ENCODE results near the gene PLXNB3. TPM values are rescaled to one million over a fixed set of nuclear protein-coding genes. Genes with fewer than 3 reads are reported as not detected.

PLXNB3 gene
- total and polyA plus RNA-seq, 10 donors, result 0.48 to 2.8 (median 1.5) TPM

DNA sequence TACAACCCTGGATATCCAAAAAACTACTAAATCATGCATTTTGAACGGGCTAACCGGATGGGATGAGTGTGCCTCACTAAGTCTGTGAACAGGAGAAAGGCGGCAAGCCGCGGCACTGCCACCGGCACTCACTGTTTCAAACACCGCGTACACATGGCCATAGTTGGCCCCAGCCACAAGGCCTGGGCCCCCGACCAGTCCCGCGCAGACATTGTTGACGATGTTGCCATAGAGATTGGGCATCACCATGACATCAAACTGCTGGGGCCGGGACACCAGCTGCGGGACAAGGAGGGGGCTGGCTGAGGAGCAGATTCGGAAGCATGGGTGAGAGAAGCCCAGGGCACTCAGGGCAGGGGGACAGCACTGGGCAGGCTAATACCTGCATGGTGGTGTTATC is 22.6 kb downstream of the PLXNB3 start:
- TF ChIP-seq, protein P1, sequence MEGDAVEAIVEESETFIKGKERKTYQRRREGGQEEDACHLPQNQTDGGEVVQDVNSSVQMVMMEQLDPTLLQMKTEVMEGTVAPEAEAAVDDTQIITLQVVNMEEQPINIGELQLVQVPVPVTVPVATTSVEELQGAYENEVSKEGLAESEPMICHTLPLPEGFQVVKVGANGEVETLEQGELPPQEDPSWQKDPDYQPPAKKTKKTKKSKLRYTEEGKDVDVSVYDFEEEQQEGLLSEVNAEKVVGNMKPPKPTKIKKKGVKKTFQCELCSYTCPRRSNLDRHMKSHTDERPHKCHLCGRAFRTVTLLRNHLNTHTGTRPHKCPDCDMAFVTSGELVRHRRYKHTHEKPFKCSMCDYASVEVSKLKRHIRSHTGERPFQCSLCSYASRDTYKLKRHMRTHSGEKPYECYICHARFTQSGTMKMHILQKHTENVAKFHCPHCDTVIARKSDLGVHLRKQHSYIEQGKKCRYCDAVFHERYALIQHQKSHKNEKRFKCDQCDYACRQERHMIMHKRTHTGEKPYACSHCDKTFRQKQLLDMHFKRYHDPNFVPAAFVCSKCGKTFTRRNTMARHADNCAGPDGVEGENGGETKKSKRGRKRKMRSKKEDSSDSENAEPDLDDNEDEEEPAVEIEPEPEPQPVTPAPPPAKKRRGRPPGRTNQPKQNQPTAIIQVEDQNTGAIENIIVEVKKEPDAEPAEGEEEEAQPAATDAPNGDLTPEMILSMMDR (IDR thresholded peaks at IDR 0.05 in 8 of 11, conservative IDR thresholded peaks at IDR 0.05 in 3 of 11), result no peak
- TF ChIP-seq POLR2A (IDR thresholded peaks at IDR 0.05) (no peak), POLR2AphosphoS5 (IDR thresholded peaks at IDR 0.05) (no peak)
- WGBS, 5 donors, result 89 to 97% (median 92%) methylated on average over 10 to 15 of the region's 15 CpGs
- intact Hi-C loops (cut with DNase I; ENCODE audit: low total_unique reads), result no loop called here
- DNase-seq, result no peak
- Histone ChIP-seq H3K36me3 (peaks cover 0 to 85% (median 34%) of the 10 kb centered on the region in 6 donors), H3K4me3 (no peak overlapping the region), H3K27ac (no peak overlapping the region), H3K27me3 (replicated peaks in 1 of 7) (peaks cover 0 to 4% (median 0%) of the 10 kb centered on the region in 7 donors), H3K9me3 (no peaks in the 10 kb centered on the region), H3K4me1 (peaks cover 0 to 18% (median 7%) of the 10 kb centered on the region in 6 donors)

DNA sequence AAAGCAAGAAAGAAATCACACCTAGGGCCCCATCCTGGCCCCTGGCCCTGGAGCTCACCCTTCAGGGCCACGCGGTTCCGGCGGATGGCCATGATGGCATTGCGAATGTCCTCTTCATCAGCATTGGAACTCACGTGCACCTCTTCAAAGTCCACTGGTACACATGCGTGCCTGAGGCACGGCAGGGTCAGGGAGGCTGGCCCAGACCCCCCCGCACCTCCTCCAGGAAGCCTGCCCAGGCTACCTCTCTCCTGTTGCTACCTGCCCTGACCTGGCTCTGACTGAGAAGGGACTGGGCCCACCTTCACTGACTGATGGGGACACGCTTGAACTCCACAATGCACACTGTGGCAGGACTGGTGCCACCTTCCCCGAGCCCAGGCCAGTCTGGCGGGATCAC is 25.6 kb downstream of the PLXNB3 start:
- H3K4me3 ChIP-seq, result no peak overlapping the region
- WGBS, 5 donors, result 89 to 100% (median 95%) methylated on average over 4 to 12 of the region's 12 CpGs
- H3K4me1 ChIP-seq, result peaks cover 0 to 29% (median 13%) of the 10 kb centered on the region in 6 donors
- H3K27ac ChIP-seq, result no peak overlapping the region
- H3K36me3 ChIP-seq, result peaks cover 0 to 77% (median 34%) of the 10 kb centered on the region in 6 donors
- no peak for TF ChIP-seq POLR2A (IDR thresholded peaks at IDR 0.05)
- TF ChIP-seq, protein P1 (IDR thresholded peaks at IDR 0.05 in 8 of 11, conservative IDR thresholded peaks at IDR 0.05 in 3 of 11), result no peak
- no peak for TF ChIP-seq POLR2AphosphoS5 (IDR thresholded peaks at IDR 0.05)
- intact Hi-C loops (cut with DNase I; ENCODE audit: low total_unique reads), result no loop called here
- no peaks in the 10 kb centered on the region for H3K27me3 ChIP-seq (replicated peaks in 1 of 7)
- DNase-seq, result no peak
- peaks cover 0 to 9% (median 0%) of the 10 kb centered on the region in 8 donors for H3K9me3 ChIP-seq

DNA sequence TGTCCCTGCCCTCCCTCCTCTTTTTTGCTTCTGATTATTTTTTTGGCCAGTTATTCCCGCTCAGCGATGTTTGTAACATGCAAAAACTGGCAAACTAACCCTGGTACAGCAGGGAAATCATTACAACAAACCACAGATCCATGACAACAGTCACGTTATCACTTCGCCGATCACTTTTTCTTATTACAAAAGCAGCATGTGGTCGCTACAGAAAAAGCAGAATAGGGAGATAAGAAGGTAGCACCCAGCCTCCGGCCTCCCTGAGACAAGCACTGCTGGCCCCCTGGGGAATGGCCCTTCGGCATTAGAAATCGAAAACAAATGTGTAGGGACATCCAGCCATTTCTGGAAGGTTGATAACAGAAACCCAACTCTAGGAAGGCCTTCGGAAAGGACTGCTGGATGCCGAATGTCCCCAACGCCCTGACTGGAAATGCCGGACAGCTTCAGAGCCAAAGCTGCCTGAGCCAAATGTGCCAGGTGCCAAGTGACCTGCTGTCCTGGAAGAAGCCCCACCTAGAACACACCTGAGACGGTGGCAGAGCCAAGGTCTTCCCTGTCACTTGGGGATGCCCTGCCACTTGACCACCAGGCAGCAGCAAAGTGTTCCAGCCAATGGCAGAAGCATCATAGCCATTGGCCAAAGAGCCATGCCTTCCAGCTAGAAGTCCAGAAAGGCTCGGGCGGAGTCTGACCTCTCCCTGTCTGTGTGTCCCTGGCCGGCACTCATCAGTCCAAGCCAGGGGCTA is 27.2 kb downstream of the PLXNB3 start:
- peaks cover 0 to 18% (median 0%) of the 10 kb centered on the region in 8 donors for H3K9me3 ChIP-seq
- peaks cover 0 to 65% (median 24%) of the 10 kb centered on the region in 6 donors for H3K36me3 ChIP-seq
- intact Hi-C loops (cut with DNase I; ENCODE audit: low total_unique reads), result no loop called here
- no peak overlapping the region for H3K4me3 ChIP-seq
- no peaks in the 10 kb centered on the region for H3K27me3 ChIP-seq (replicated peaks in 1 of 7)
- H3K4me1 ChIP-seq, result peaks cover 5 to 43% (median 26%) of the 10 kb centered on the region in 6 donors
- no peak overlapping the region for H3K27ac ChIP-seq
- no peak for TF ChIP-seq POLR2A (IDR thresholded peaks at IDR 0.05)
- TF ChIP-seq, protein P1 (IDR thresholded peaks at IDR 0.05 in 8 of 11, conservative IDR thresholded peaks at IDR 0.05 in 3 of 11), result no peak
- no peak for TF ChIP-seq POLR2AphosphoS5 (IDR thresholded peaks at IDR 0.05)
- DNase-seq, result no peak
- WGBS, 5 donors, result 84 to 94% (median 90%) methylated on average over 11 to 17 of the region's 17 CpGs

DNA sequence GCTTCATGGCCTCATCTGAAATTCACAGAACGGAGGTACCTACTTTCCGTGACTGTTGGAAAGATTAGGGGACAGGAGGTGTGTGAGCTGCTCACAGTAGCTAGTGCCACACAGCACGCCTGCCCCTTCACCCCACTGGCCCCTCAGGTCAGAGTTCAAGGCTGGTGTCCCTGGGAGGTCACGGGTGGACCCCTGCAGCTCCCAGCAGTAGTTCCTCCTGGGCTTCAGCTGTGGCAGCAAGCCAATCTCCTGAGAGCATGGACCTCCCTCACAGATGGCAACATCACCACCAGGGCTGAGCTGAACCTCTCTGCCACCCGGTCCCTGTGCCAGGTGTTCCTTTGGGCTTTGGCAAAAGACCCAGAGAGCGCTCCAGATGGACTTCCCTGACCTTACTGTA is 28.3 kb downstream of the PLXNB3 start:
- intact Hi-C loops (cut with DNase I; ENCODE audit: low total_unique reads), result no loop called here
- 84 to 90% (median 86%) methylated on average over 2 to 6 of the region's 6 CpGs for WGBS, 5 donors
- Histone ChIP-seq H3K27me3 (replicated peaks in 1 of 7) (no peaks in the 10 kb centered on the region), H3K4me3 (peak overlapping the region in 1 of 8 donors; percentile 83), H3K27ac (no peak overlapping the region), H3K9me3 (peaks cover 0 to 18% (median 0%) of the 10 kb centered on the region in 8 donors), H3K36me3 (peaks cover 0 to 65% (median 19%) of the 10 kb centered on the region in 6 donors), H3K4me1 (peaks cover 5 to 54% (median 30%) of the 10 kb centered on the region in 6 donors)
- TF ChIP-seq POLR2A (IDR thresholded peaks at IDR 0.05), result no peak
- TF ChIP-seq POLR2AphosphoS5 (IDR thresholded peaks at IDR 0.05), result no peak
- DNase-seq, result no peak

All from spleen (tissue), 11 donors.